ENCODE results near the gene MIPOL1. TPM values are rescaled to one million over a fixed set of nuclear protein-coding genes. Genes with fewer than 3 reads are reported as not detected.
"Not testable (repeated sequence)": the region's sequence is repeated elsewhere in the genome, so short reads cannot be mapped to it uniquely, and the experiment has no call there.

The MIPOL1 gene
- total and polyA plus RNA-seq, 9 donors, result 5.0 to 29.5 (median 20.5) TPM

DNA sequence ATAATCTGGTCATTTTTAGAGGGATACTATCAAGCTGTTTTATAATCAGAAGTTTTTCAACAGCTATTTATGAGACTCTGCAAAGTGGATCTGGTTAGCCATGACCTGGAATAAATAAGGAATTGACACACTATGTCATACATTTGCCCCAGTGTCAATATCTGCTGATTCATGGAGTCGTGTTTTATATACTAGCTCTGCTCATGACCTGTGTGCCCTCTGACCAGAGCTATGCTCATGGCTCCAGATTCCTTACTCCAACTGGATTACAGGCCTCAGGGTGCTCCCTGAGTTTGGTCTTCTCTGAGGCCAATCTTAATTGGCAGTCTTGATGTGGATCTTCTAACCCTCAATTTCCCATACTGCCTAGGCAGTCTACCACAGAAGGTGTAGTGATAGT is 256.2 kb downstream of the MIPOL1 start:
- Histone ChIP-seq H3K4me3 (no peak overlapping the region), H3K27ac (no peak overlapping the region), H3K4me1 (ENCODE audit: insufficient read depth) (no peaks in the 10 kb centered on the region), H3K36me3 (no peaks in the 10 kb centered on the region), H3K9me3 (no peaks in the 10 kb centered on the region), H3K27me3 (no peaks in the 10 kb centered on the region)
- WGBS, 3 donors, result 85 to 97% (median 91%) methylated on average over 1 of the region's 1 CpG
- no peak for TF ChIP-seq POLR2A (IDR thresholded peaks at IDR 0.05)
- no peak for TF ChIP-seq EP300 (IDR thresholded peaks at IDR 0.05)
- TF ChIP-seq, protein P1, sequence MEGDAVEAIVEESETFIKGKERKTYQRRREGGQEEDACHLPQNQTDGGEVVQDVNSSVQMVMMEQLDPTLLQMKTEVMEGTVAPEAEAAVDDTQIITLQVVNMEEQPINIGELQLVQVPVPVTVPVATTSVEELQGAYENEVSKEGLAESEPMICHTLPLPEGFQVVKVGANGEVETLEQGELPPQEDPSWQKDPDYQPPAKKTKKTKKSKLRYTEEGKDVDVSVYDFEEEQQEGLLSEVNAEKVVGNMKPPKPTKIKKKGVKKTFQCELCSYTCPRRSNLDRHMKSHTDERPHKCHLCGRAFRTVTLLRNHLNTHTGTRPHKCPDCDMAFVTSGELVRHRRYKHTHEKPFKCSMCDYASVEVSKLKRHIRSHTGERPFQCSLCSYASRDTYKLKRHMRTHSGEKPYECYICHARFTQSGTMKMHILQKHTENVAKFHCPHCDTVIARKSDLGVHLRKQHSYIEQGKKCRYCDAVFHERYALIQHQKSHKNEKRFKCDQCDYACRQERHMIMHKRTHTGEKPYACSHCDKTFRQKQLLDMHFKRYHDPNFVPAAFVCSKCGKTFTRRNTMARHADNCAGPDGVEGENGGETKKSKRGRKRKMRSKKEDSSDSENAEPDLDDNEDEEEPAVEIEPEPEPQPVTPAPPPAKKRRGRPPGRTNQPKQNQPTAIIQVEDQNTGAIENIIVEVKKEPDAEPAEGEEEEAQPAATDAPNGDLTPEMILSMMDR (IDR thresholded peaks at IDR 0.05), result no peak
- DNase-seq, result no peak
- intact Hi-C loops (cut with DNase I), result no loop called here

DNA sequence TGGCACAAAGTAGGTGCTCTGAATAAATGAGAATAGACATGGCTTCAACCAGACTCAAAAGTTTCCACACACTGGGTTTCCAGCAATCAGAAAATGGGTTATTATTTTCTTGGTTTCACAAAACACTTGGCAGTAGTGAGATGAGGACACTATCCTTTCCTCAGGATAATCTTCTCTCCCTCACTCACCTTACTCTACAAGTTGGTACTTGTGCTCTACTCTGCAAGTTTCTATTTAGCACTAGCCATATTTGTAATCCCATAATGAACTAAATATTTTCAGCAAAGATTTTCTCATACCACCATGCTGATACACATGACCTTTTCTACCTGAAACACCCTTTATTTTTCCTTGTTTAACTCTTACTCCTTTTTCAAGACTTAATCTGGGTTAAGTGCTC is 259.6 kb downstream of the MIPOL1 start:
- DNase-seq, result no peak
- no peak overlapping the region for H3K27ac ChIP-seq
- intact Hi-C loops (cut with DNase I), result no loop called here

DNA sequence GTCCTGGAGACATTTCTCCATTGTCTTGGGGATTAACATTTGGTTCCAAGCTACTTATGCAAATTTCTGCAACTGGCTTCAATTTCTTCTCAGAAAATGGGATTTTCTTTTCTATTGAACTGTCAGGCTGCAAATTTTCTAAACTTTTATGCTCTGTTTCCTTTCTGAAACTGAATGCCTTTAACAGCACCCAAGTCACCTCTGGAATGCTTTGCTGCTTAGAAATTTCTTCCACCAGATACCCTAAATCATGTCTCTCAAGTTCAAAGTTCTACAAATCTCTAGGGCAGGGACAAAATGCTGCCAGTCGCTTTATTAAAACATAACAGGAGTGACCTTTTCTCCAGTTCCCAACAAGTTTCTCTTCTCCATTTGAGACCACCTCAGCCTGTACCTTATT is 264.7 kb downstream of the MIPOL1 start:
- DNase-seq; H3K27ac ChIP-seq; H3K4me3 ChIP-seq; intact Hi-C loops (cut with DNase I); H3K9me3 ChIP-seq; H3K36me3 ChIP-seq; H3K27me3 ChIP-seq; H3K4me1 ChIP-seq (ENCODE audit: insufficient read depth): not testable (repeated sequence)
- 92 to 98% (median 95%) methylated on average over 1 of the region's 1 CpG for WGBS, 3 donors

More for the DNA sequence above, 259.6 kb downstream of the MIPOL1 start:
- H3K36me3 ChIP-seq, result no peaks in the 10 kb centered on the region
- H3K27me3 ChIP-seq, result no peaks in the 10 kb centered on the region
- no peak for TF ChIP-seq EP300 (IDR thresholded peaks at IDR 0.05)
- TF ChIP-seq POLR2A (IDR thresholded peaks at IDR 0.05), result no peak
- TF ChIP-seq, protein P1 (IDR thresholded peaks at IDR 0.05), result no peak
- no peak overlapping the region for H3K4me3 ChIP-seq
- H3K9me3 ChIP-seq, result no peaks in the 10 kb centered on the region
- no peaks in the 10 kb centered on the region for H3K4me1 ChIP-seq (ENCODE audit: insufficient read depth)

DNA sequence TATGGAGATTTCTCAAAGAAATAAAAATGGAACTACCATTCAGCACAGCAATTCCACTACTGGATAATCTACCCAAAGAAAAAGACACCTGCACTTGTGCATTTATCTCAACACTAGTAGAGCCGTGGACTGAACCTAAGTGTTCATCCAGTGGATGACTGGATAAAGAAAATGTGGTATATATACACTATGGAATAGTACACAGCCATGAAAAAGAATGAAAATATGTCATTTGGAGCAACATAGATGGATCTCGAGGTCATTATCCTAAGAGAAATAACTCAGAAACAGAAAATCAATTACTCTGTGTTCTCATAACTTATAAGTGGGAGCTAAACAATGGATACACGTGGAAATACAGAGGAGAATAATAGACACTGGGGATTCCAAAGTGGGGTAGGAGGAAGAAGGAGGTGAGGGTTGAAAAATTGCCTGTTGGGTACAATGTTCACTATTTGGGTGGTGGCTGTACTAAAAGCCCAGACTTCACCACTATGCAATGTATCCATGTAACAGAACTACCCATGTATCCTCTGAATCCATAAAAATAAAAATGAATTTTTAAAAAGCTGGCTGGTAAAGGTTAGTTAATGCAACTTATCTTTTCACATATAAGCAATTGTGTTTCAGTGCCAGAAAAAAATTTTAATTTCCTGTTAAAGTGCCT is 266.6 kb downstream of the MIPOL1 start:
- intact Hi-C loops (cut with DNase I), result no loop called here
- DNase-seq, result no peak
- H3K27ac ChIP-seq, result no peak overlapping the region
- no peaks in the 10 kb centered on the region for H3K4me1 ChIP-seq (ENCODE audit: insufficient read depth)
- WGBS, 3 donors, result 95 to 96% (median 95%) methylated on average over 3 of the region's 3 CpGs
- H3K36me3 ChIP-seq, result no peaks in the 10 kb centered on the region
- H3K9me3 ChIP-seq, result no peaks in the 10 kb centered on the region
- H3K4me3 ChIP-seq, result no peak overlapping the region
- TF ChIP-seq POLR2A (IDR thresholded peaks at IDR 0.05), result no peak
- TF ChIP-seq, protein P1 (IDR thresholded peaks at IDR 0.05), result no peak
- TF ChIP-seq EP300 (IDR thresholded peaks at IDR 0.05), result no peak
- H3K27me3 ChIP-seq, result no peaks in the 10 kb centered on the region

DNA sequence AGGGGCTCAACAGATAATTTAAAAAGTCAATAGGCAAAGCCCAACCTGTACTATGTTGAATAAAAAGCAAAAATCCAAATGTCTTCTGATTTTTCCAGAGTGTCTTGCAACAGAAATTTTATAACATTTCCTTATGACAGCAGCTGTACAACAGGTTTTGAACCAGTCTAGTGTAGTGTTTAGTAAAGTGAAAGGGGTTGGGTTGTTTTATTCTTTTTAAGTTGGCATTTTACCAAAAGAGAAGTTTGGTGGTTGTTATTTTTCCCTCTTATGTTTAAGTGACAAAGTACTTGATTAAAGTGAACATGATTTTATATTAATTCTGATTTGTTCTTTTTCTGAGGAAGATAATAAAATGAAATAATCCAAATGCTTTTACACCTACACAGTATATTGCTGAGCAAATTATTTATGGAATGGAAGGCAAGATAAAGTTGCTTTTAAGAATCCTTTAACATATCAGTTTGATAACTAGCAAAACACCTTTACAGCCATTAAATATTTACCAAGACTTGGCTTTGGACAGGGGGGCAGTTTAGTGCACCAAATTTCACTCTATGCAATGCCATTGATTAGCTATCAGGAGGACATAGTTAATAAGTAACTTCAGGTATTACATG is 268.4 kb downstream of the MIPOL1 start:
- Histone ChIP-seq H3K27me3 (no peaks in the 10 kb centered on the region), H3K9me3 (no peaks in the 10 kb centered on the region), H3K4me3 (no peak overlapping the region), H3K4me1 (ENCODE audit: insufficient read depth) (no peaks in the 10 kb centered on the region), H3K27ac (no peak overlapping the region), H3K36me3 (no peaks in the 10 kb centered on the region)
- intact Hi-C loops (cut with DNase I), result no loop called here
- DNase-seq, result no peak
- TF ChIP-seq POLR2A (IDR thresholded peaks at IDR 0.05), result no peak
- no peak for TF ChIP-seq EP300 (IDR thresholded peaks at IDR 0.05)
- TF ChIP-seq, protein P1 (IDR thresholded peaks at IDR 0.05), result no peak

Measured in ovary (tissue), 9 donors.